AG04450 (cell line): Measurements from ENCODE around the gene METRNL. TPM values are rescaled to one million over a fixed set of nuclear protein-coding genes. Genes with fewer than 3 reads are reported as not detected.
"Not testable (repeated sequence)": the region's sequence is repeated elsewhere in the genome, so short reads cannot be mapped to it uniquely, and the experiment has no call there.

Source experiments
- CTCF ChIA-PET: fragments of 300-600, 350-600 bp; formaldehyde crosslinking; extraction: SDS; loops from one replicate; lab custom pipeline; 2022; ENCODE audit warnings: antibody characterized with exemption, inconsistent platforms; lab: Charles Lee
- POLR2A ChIA-PET: fragments of 350-600 bp; formaldehyde crosslinking; extraction: SDS; loops from one replicate; lab custom pipeline; 2021; ENCODE audit warnings: antibody characterized with exemption, inconsistent platforms; lab: Yijun Ruan, JAX
- DNase-seq: peaks from one replicate; pipeline ENCODE4 v3.0.0-alpha.2; 2011; ENCODE audit warnings: low read depth, low spot score
- H3K27ac ChIP-seq: one replicate; pipeline ENCODE4 v1.5.1; 2012; ENCODE audit warnings: low read depth, low read length, control low read depth
- H3K27me3 ChIP-seq: one replicate; pipeline ENCODE4 v1.6.0; 2012; ENCODE audit warnings: low read length; ENCODE audit not compliant: control insufficient read depth, insufficient read depth
- H3K4me3 ChIP-seq: 2 replicates; pipeline ENCODE4 v1.5.1; 2011; ENCODE audit warnings: mild to moderate bottlenecking, low read depth, low read length, control low read depth
- H3K9me3 ChIP-seq: 2 replicates; pipeline ENCODE4 v1.5.1; 2012; ENCODE audit warnings: low read length; ENCODE audit not compliant: control insufficient read depth, insufficient read depth
- polyA plus RNA-seq: library from polyadenylated mRNA; depleted of rRNA; stranded (reverse); fragments of >200 nt; gene quantifications from 2 replicates; pipeline ENCODE4 v1.2.3, GENCODE V29; 2011
- TF ChIP-seq, protein P1 (sequence below): IDR thresholded peaks from 2 replicates; pipeline ENCODE4 v1.5.1; 2011; ENCODE audit warnings: low read depth, low read length, control low read depth, inconsistent platforms

METRNL gene
- polyA plus RNA-seq, 1 experiment, result 10.9 TPM

DNA sequence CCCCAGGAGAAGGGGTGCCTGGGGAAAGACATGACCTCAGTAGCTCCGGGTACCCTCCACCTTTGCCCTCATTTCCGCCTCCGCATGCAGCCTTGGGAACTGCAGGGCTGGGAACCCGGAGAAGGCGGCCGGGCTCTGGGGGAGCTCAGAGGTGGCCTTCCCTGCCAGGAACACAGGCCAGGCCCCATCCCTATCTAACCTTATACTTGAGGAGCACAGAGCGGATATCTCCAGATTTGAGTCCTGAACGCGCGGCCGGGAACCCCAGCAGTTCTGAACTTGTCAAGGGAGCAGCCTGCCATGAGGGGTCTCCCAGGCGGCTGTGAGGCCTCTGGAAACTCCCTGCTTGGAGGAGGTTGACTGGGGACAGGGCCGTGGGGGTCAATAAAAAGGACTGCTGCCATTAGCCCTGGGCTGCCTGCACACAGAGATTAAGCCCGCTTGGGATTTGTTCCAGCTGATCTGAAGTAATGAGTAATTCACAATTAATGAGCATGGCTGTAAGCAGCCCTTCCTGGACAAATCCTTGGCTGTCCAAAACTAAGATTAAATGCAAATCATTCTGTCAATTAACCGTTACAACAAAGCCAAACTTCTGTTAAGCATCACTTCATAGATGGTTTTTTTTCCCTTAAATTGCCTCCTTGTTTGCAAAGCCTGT is 26.3 kb upstream of the METRNL start:
- TF ChIP-seq, protein P1, sequence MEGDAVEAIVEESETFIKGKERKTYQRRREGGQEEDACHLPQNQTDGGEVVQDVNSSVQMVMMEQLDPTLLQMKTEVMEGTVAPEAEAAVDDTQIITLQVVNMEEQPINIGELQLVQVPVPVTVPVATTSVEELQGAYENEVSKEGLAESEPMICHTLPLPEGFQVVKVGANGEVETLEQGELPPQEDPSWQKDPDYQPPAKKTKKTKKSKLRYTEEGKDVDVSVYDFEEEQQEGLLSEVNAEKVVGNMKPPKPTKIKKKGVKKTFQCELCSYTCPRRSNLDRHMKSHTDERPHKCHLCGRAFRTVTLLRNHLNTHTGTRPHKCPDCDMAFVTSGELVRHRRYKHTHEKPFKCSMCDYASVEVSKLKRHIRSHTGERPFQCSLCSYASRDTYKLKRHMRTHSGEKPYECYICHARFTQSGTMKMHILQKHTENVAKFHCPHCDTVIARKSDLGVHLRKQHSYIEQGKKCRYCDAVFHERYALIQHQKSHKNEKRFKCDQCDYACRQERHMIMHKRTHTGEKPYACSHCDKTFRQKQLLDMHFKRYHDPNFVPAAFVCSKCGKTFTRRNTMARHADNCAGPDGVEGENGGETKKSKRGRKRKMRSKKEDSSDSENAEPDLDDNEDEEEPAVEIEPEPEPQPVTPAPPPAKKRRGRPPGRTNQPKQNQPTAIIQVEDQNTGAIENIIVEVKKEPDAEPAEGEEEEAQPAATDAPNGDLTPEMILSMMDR, result no peak
- DNase-seq, result no peak
- H3K4me3 ChIP-seq, result no peak overlapping the region
- H3K27me3 ChIP-seq, result no peaks in the 10 kb centered on the region
- peak overlapping the region; percentile 21 for H3K27ac ChIP-seq
- peaks cover 2% of the 10 kb centered on the region; the same call in 1 of the 2 replicates for H3K9me3 ChIP-seq
- ChIA-PET POLR2A (interaction anchor here (0.7 kb wide), 1 partner anchor 157 kb away, joined by 3 read pairs; no protein-coding TSS in a partner anchor), CTCF (no interaction called here)

DNA sequence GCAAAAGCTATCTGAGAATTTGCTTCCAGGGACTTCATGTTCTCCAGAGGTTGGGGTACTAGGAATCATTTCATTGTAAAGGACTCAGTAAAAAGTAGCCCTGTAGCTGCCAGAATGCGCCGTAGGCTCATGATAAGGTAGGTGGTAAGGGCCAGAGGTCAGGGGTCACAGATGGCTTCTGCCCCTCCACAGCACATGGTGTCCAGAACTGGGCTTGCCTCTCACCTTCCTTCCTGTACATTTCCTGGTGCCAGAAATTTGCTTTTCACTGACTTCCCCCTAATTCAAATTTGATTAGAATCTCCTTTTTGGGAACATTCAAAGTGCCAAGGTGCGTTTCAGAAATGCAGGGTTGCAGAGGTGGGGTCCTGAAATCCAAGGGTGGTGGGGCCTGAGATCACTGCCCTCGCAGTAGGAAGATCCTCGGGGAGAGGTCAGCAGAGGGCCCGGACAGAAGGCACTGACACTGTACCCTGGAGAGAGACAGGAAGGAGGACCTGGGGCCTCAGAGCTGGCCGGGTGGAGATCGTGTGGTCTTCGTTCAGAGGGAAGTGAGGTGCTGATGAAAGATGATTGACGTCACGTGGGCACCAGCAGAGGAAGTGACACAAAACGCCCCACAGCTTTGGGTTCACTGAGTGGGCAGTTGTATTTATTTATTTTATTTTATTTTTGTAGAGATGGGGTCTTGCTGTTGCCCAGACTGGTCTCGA is 25.5 kb upstream of the METRNL start:
- ChIA-PET POLR2A (no interaction called here), CTCF (no interaction called here)
- TF ChIP-seq, protein P1, result no peak
- H3K27me3 ChIP-seq, result no peaks in the 10 kb centered on the region
- H3K4me3 ChIP-seq, result no peak overlapping the region
- peaks cover 2% of the 10 kb centered on the region; the same call in 1 of the 2 replicates for H3K9me3 ChIP-seq
- H3K27ac ChIP-seq, result no peak overlapping the region
- no peak for DNase-seq

DNA sequence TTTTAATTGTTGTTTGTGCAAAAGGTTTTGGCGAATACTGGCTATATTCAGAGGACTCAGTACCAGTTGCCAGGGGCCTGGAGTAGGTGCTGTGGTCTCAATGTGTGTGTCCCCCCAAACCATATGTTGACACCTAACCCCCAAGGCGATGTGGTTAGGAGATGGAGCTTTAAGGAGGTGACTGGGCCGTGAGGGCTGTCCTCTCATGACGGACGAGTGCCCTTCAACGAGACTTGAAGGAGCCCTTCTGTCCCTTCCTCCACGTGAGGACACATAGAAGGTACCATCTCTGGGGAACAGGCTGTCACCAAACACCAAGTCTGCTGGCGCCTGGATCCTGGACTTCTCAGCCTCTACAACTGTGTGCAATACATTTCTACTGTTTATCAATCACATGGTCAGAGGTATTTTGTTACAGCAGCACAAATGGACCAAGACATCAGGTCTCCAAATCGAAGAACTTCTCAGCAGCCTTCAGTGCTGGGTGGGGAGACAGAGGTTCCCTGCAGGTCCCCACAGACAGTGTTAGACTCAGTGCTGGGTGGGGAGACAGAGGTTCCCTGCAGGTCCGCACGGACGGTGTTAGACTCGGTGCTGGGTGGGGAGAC is 24.8 kb upstream of the METRNL start:
- no peak overlapping the region for H3K4me3 ChIP-seq

DNA sequence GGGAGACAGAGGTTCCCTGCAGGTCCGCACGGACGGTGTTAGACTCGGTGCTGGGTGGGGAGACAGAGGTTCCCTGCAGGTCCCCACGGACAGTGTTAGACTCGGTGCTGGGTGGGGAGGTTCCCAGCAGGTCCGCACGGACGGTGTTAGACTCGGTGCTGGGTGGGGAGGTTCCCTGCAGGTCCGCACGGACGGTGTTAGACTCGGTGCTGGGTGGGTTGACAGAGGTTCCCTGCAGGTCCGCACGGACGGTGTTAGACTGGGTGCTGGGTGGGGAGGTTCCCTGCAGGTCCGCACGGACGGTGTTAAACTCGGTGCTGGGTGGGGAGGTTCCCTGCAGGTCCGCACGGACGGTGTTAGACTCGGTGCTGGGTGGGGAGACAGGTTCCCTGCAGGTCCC is 24.2 kb upstream of the METRNL start:
- POLR2A ChIA-PET, result not testable (repeated sequence)

More for the DNA sequence above, 24.8 kb upstream of the METRNL start:
- no peak for DNase-seq
- CTCF ChIA-PET, result no interaction called here
- TF ChIP-seq, protein P1, result no peak
- POLR2A ChIA-PET, result no interaction called here
- H3K27ac ChIP-seq, result no peak overlapping the region
- H3K9me3 ChIP-seq, result peaks cover 2% of the 10 kb centered on the region; the same call in 1 of the 2 replicates
- no peaks in the 10 kb centered on the region for H3K27me3 ChIP-seq

GRCh38 chr17:83055911-83056582 is 23.4 kb upstream of the METRNL start:
- Histone ChIP-seq H3K4me3 (no peak overlapping the region), H3K27ac (peak overlapping the region; percentile 57), H3K27me3 (no peaks in the 10 kb centered on the region), H3K9me3 (peaks cover 2% of the 10 kb centered on the region; the same call in 1 of the 2 replicates)
- DNase-seq, result peak; percentile 50
- CTCF ChIA-PET, result no interaction called here
- POLR2A ChIA-PET, result interaction anchor here (0.6 kb wide), 1 partner anchor 23 kb away, joined by 3 read pairs; the partner anchor contains the start of gene METRNL
- TF ChIP-seq, protein P1, result no peak

More for the DNA sequence above, 24.2 kb upstream of the METRNL start:
- H3K27me3 ChIP-seq, H3K9me3 ChIP-seq, H3K27ac ChIP-seq, H3K4me3 ChIP-seq, DNase-seq, CTCF ChIA-PET: not testable (repeated sequence)
